GM12801 (cell line): ENCODE measurements around the gene PTPRR.

Source experiments
- TF ChIP-seq, protein P1 (sequence below): IDR thresholded peaks from one replicate; pipeline ENCODE4 v1.5.1; 2011; ENCODE audit warnings: control low read depth; ENCODE audit not compliant: insufficient read length; ENCODE audit errors: extremely low read depth

PTPRR gene

DNA sequence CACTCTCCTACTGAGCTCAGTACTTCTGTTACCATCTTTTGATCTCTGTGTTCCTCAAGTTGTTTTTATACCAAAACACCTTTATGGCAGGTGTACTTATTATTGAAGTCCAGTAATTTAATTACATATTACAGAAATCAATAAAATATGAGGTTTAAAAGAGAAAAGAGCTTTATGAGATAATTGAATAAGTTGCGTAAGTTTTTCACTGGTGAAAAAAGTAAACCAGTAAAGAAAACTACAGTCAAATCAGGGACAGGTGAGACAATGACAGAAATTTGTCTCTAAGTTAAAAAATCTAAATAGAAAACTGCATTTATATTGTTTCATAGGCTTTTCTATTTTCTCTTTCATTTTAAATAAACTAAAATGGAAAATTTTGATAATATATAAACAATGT, 254.2 kb downstream of the PTPRR start:
- TF ChIP-seq, protein P1, sequence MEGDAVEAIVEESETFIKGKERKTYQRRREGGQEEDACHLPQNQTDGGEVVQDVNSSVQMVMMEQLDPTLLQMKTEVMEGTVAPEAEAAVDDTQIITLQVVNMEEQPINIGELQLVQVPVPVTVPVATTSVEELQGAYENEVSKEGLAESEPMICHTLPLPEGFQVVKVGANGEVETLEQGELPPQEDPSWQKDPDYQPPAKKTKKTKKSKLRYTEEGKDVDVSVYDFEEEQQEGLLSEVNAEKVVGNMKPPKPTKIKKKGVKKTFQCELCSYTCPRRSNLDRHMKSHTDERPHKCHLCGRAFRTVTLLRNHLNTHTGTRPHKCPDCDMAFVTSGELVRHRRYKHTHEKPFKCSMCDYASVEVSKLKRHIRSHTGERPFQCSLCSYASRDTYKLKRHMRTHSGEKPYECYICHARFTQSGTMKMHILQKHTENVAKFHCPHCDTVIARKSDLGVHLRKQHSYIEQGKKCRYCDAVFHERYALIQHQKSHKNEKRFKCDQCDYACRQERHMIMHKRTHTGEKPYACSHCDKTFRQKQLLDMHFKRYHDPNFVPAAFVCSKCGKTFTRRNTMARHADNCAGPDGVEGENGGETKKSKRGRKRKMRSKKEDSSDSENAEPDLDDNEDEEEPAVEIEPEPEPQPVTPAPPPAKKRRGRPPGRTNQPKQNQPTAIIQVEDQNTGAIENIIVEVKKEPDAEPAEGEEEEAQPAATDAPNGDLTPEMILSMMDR: no peak

DNA sequence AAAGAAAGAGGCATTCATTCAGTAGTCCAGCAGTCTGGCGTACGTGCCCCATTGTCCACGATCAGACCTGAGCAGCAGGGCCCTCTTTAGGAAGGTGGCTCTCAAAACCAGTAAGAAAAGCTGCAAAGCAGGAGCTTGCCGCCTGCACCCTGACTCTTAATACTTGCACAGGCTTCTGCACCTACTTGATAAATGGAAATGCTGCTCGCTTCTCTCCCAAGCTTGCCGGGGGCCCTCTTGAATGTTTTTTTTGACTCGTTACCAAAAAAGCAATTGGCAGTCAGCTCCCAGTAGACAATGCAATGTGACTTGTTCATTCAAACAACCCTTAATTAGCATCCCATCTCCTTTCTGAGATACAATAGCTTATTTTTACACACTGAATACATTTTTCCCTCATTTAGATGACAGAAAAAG, 256.1 kb downstream of the PTPRR start:
- TF ChIP-seq, protein P1: no peak

DNA sequence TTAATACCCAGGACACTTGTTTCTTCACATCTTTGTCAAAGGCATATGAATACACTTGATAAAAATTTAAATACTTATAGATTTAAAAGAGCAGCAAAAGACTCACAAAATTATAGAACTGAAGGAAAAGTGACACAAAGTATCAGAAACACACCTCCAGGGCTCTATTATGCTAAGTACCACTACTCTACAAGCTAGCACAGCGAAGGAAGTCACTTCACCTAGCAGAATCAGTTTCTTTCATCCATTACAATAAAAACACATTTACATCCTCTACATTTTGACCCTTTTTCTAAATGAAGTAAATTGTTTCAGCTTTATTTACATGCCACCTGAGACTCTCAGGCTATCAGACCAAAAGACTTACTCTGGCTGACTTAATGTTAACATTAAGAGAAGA, 256.7 kb downstream of the PTPRR start:
- TF ChIP-seq, protein P1: no peak

DNA sequence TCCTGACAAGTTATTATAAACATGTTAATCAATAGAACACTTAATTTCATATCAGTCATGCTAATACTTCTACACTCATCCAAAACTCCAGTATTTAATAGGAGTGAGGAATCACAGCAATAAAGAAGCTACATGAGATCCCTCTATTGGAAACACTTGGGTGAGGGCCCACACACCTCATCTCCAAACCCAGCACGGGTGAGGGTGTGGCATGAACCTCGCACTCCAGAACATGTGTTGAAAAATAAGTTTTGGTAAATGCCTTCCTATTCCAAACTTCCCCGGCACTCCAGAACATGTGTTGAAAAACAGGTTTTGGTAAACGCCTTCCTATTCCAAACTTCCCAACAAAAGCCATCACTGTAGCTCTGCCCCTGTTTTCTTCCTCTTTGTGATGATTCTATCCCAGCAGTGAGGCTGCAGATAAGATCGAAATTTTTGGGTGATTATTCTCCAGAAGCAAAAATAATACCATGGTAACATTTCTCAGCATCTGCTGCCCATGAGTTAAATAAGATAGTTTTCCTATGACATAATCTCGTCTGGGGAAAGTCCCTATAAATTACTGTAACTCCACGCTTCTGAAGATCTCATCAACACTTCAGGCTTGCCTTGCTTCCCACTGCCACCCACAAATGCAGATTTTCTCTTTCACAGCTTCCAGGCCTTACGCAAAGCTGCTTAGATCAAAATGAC, 258.9 kb downstream of the PTPRR start:
- TF ChIP-seq, protein P1: no peak

DNA sequence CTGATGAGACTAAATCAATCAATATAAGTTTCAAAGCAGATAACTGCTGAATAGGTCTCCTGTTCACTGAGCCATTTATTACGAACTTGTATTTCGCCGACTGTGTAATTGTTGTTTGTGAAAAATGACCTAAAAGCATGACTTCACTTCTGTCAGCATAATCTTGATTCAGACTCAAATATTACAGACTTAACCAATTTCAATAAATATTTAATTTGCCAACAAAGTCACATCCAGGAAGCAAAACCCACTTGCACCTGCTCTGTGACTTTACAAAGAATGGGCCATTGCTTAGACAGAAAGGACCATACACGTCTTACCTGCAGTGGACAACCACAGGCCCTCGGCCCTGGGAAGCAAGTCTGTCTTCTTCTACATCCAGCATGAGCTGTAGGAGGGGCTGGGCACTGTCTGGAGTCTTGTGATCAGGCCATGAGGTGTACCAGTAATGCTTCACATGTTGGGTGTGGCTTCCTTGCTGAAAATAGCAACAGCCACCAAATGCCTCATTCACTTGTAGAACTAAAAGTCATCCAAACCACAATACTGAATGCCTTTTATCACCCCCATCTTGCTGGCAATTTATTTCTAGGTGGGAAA, 259.8 kb downstream of the PTPRR start:
- TF ChIP-seq, protein P1: no peak

DNA sequence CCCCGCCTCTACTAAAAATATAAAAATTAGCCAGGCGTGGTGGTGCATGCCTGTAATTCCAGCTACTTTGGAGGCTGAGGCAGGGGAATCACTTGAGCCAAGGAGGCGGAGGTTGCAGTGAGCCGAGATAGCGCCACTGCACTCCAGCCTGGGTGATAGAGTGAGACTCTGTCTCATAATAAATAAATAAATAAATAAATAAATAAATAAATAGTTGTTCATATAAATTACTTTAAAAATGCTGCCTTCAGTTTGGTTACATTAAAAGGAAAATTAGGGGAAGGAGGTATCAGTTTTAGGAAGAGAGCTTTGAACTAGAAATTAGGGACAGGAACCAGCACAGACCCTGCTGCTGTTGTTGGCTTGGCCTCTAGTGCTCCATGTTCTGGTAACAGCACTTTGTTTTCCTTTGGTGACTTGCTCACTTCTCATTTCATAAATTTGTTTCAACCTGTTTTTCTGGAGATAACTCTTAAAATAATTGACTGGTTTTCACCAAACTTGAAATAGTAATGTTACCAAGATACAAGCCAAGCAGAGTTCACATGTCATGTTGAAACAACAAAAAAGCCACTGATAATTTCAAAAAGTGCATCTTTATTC, 260.4 kb downstream of the PTPRR start:
- TF ChIP-seq, protein P1: no peak

DNA sequence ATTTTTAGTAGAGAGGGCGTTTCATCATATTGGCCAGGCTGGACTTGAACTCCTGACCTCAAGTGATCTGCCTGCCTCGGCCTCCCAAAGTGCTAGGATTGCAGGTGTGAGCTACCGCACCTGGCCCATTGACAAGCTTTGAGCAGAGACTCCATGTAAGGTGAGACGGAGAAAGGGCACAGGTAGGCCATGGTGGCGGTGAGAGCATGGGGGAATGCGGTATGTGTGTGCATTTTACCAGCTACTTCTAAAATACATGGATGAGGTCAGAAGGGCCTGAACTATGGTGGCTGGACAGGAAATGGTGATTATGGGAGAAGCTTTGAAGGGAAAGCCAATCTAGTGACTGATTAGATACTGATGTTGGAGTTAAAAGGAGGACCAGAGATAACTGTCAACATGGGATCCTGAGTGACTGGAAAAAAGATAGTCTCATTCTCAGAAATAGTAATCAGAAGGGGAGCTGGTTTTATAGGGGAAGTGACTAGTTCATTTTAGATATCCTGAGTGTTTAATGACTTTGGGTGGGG, 261.4 kb downstream of the PTPRR start:
- TF ChIP-seq, protein P1: no peak
